Non-pigmented ciliary epithelial cell (primary cell): Measurements from ENCODE around the gene KRT76.

Experiments
- DNase-seq: peaks from one replicate; pipeline ENCODE4 v3.0.0-alpha.2; 2010; ENCODE audit warnings: low read depth

Gene KRT76

GRCh38 chr12:52730793-52731192 lies 46.4 kb downstream of the KRT76 start:
- DNase-seq, result no peak

DNA sequence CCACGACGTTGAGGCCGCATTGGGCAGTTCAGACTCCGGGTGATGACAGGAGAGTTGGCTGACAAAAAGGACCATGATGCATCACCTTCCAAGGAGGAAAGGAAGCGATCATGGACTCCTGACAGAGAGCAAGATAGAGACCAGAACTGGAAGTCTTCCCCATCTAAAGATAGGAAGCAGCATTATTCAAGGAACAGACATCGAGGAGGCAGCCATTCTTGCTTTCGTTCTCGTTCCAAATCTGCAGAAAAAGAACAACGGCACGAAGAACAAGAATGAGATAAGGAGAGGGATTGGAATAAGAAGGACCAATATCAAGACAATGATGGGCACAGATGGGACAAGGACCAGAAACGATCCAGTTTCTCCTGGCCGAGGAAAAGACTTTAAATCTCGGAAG lies 46.8 kb downstream of the KRT76 start:
- no peak for DNase-seq

GRCh38 chr12:52729147-52729546 lies 48.0 kb downstream of the KRT76 start:
- no peak for DNase-seq

- DNase-seq, result no peak
These were observed 48.8 kb downstream of the KRT76 start for GRCh38 chr12:52728374-52728773.

DNA sequence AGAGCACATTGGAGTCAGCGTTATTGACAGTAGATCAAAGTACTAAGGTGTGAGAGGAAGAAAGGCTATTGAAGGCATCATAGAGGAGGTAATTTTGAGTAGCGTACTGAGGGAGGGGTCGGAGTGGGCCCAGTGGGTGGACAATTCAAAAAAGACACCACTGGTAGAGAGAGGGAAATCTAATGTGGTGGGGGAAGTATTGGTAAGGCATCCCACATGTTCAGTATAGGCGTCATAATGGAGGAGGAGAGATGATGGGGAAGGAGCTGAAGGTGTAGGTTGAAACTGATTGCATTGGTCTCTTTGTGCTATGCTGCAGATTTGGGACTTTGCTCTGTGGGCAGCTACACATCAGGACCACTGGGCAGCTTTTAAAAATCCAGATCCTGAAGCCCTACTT lies 50.1 kb downstream of the KRT76 start:
- DNase-seq, result no peak

GRCh38 chr12:52726451-52726850 lies 50.7 kb downstream of the KRT76 start:
- DNase-seq, result no peak

DNA sequence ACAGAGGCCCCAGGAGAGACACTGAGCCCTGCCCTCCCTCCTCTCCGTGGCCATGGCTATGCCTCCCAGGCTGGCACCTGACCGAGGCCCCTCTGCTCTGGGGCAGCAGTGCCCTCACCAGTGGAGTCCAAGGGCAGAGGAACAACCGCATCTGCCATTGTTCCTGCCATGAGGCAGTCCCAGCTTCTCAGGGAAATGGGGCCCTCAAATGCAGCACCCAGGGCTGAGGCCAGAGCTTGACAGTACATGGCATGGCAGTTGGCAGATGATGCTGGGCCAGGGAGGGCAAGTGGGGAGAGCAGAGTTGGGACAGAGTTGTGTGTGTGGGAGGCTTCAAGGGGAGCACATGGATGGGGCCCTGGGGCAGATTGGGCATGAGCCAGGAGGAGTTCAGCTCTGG lies 52.8 kb downstream of the KRT76 start:
- DNase-seq, result no peak

GRCh38 chr12:52722680-52723079 lies 54.5 kb downstream of the KRT76 start:
- DNase-seq, result no peak

GRCh38 chr12:52721838-52722470 lies 55.2 kb downstream of the KRT76 start:
- no peak for DNase-seq

DNA sequence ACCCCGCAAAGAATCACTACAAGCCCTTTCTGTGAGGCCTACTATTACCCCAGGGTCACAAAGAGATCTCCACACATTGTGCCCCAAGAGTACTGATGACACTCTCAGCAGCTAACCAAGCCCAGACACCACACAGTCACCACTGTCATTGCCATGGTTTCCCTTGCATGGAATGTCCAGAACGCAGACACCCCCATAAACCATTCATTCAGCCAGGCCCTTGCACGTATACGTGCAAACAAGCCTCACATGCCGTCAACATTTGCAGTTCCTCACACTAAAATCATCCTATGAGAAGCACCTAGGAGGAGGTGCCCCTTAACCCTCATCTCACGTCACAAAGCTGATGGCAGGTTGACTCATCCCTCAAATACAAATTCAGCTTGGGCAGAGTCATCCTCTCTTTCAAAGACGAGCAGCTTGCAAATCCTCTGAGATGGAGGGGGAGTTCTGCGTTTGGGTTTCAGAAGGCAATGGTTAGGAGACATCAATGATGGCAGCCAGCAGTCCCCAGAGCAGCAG lies 56.7 kb downstream of the KRT76 start:
- no peak for DNase-seq
